Upper lobe of left lung (tissue), 6 donors: ENCODE measurements around the gene TJP3. TPM values are rescaled to one million over a fixed set of nuclear protein-coding genes. Genes with fewer than 3 reads are reported as not detected.
A peak's percentile ranks its signal among the peaks of the same experiment; 100 is the strongest.

Experiments used
- ATAC-seq, 2 donors: fragments of 200-7000 bp; cut with Tn5 transposase; one replicate each; pipeline ENCODE4 v1.9.1; 2022; ENCODE audit warnings: mild to moderate bottlenecking in 2 of 2, moderate library complexity in 2 of 2; ENCODE audit not compliant: low FRiP score in 2 of 2
- DNase-seq, 2 donors: peaks; one replicate each; pipeline ENCODE4 v3.0.0-alpha.2; 2019 to 2020
- H3K27ac ChIP-seq, 4 donors: fragments of 200-600 bp; sonication (generic); one replicate each; pipeline ENCODE4 v1.5.1; 2016 to 2019
- H3K27me3 ChIP-seq, 4 donors: fragments of 200-600 bp; sonication (generic); one replicate each; pipeline ENCODE4 v1.5.1; 2017 to 2019
- H3K36me3 ChIP-seq, 4 donors: fragments of 200-600 bp; sonication (generic); one replicate each; pipeline ENCODE4 v1.5.1; 2016 to 2019
- H3K4me1 ChIP-seq, 4 donors: fragments of 200-600 bp; sonication (generic); one replicate each; pipeline ENCODE4 v1.5.1; 2018 to 2019
- H3K4me3 ChIP-seq, 4 donors: fragments of 200-600 bp; sonication (generic); one replicate each; pipeline ENCODE4 v1.5.1; 2017 to 2019; ENCODE audit warnings: mild to moderate bottlenecking in 2 of 4, moderate library complexity in 1 of 4
- H3K9me3 ChIP-seq, 4 donors: fragments of 200-600 bp; sonication (generic); one replicate each; pipeline ENCODE4 v1.5.1; 2018 to 2019
- EP300 ChIP-seq, 4 donors: sonication (generic); formaldehyde crosslinking; IDR thresholded peaks; one replicate each; pipeline ENCODE4 v1.5.1; 2017; ENCODE audit warnings: antibody characterized with exemption in 4 of 4, control low read depth in 2 of 4
- POLR2A ChIP-seq, 4 donors: fragments of 450-650 bp; IDR thresholded peaks; one replicate each; pipeline ENCODE4 v1.5.1; 2016 to 2017; ENCODE audit warnings: antibody characterized with exemption in 4 of 4, mild to moderate bottlenecking in 2 of 4
- POLR2AphosphoS5 ChIP-seq, 2 donors: sonication (generic); formaldehyde crosslinking; IDR thresholded peaks; one replicate each; pipeline ENCODE4 v1.5.1; 2017; ENCODE audit warnings: antibody characterized with exemption in 2 of 2
- WGBS, 2 donors: methylation state at CpG; one replicate each; pipeline ENCODE4 v1.1.5; 2017 to 2018; 5-methylcytosine and 5-hydroxymethylcytosine counted together
- total RNA-seq, 6 donors: library from RNA; depleted of rRNA in 4 of 6; stranded (reverse); fragments of >200 nt in 4 of 6; gene quantifications; one replicate each; pipeline versions ENCODE4 v1.1.0 to v1.2.1, GENCODE V29; 2016 to 2021
- TF ChIP-seq, protein P1 (sequence below), 6 experiments: fragments of 450-650 bp in 4 of 6; fragments of 200-600 bp in 2 of 6; sonication (generic) in 2 of 6; IDR thresholded peaks; one replicate each; pipeline ENCODE4 v1.5.1; 2016 to 2019; ENCODE audit warnings: antibody characterized with exemption in 6 of 6
- donor health status: DM: no; HTN: no; CAD: no; lungs with moderate emphysema.
- donor health status: DM: no; HTN: yes; CAD: no; lungs with severe emphysema.

TJP3 gene
- total RNA-seq, 6 donors from 2014 or later = 27.2 to 94.3 (median 55.5) TPM

DNA sequence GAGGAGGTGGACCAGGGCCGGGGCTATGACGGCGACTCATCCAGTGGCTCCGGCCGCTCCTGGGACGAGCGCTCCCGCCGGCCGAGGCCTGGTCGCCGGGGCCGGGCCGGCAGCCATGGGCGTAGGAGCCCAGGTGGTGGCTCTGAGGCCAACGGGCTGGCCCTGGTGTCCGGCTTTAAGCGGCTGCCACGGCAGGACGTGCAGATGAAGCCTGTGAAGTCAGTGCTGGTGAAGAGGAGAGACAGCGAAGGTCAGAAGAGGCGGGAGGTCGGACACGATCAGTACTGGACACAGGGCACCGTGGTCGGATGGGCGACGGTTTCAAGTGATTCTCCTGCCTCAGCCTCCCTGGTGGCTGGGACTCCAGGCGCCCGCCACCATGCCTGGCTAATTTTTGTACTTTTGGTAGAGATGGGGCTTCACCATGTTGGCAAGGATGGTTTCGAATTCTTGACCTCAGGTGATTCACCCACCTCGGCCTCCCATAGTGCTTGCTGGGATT lies 22.3 kb downstream of the TJP3 start:
- no peak for TF ChIP-seq EP300 (IDR thresholded peaks at IDR 0.05)
- TF ChIP-seq, protein P1, sequence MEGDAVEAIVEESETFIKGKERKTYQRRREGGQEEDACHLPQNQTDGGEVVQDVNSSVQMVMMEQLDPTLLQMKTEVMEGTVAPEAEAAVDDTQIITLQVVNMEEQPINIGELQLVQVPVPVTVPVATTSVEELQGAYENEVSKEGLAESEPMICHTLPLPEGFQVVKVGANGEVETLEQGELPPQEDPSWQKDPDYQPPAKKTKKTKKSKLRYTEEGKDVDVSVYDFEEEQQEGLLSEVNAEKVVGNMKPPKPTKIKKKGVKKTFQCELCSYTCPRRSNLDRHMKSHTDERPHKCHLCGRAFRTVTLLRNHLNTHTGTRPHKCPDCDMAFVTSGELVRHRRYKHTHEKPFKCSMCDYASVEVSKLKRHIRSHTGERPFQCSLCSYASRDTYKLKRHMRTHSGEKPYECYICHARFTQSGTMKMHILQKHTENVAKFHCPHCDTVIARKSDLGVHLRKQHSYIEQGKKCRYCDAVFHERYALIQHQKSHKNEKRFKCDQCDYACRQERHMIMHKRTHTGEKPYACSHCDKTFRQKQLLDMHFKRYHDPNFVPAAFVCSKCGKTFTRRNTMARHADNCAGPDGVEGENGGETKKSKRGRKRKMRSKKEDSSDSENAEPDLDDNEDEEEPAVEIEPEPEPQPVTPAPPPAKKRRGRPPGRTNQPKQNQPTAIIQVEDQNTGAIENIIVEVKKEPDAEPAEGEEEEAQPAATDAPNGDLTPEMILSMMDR (IDR thresholded peaks at IDR 0.05) = no peak
- no peak for TF ChIP-seq POLR2AphosphoS5 (IDR thresholded peaks at IDR 0.05)
- TF ChIP-seq POLR2A (IDR thresholded peaks at IDR 0.05) = no peak
- Histone ChIP-seq H3K27ac (no peak overlapping the region), H3K27me3 (no peaks in the 10 kb centered on the region), H3K4me1 (peaks cover 0 to 3% (median 0%) of the 10 kb centered on the region in 4 donors), H3K36me3 (peaks cover 0 to 6% (median 1%) of the 10 kb centered on the region in 4 donors), H3K4me3 (no peak overlapping the region), H3K9me3 (peaks cover 0 to 4% (median 0%) of the 10 kb centered on the region in 4 donors)
- ATAC-seq = no peak
- peak in 1 of 2 donors; percentile 79 for DNase-seq
- whole genome bisulfite sequencing, 2 donors = 94% methylated on average over 22 to 28 of the region's 32 CpGs

DNA sequence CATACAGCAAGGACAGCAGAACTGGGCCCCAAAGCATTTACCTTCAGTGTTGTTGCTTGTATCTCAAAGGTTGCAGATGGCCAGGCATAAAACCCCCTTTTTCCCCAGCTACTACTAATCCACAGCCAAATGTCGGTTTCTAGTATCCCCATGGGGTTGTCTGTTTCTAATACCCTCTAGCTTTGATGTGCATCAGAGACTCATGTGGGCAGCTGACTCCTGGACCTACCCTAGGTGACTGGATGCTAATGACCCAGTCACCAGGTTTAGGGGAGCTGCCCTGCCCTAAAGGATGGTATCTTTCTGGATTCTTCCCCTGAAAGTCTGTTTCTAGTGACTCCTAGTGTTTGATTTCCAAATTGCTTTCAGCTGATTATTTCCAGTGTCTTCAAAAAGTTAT lies 23.9 kb downstream of the TJP3 start:
- H3K27ac ChIP-seq = no peak overlapping the region
- no peak overlapping the region for H3K4me3 ChIP-seq
- no peaks in the 10 kb centered on the region for H3K27me3 ChIP-seq
- DNase-seq = no peak
- TF ChIP-seq, protein P1 (IDR thresholded peaks at IDR 0.05) = no peak
- no peak for TF ChIP-seq POLR2A (IDR thresholded peaks at IDR 0.05)
- TF ChIP-seq EP300 (IDR thresholded peaks at IDR 0.05) = no peak
- no peak for TF ChIP-seq POLR2AphosphoS5 (IDR thresholded peaks at IDR 0.05)
- no peak for ATAC-seq
- peaks cover 0 to 4% (median 0%) of the 10 kb centered on the region in 4 donors for H3K9me3 ChIP-seq
- H3K4me1 ChIP-seq = no peaks in the 10 kb centered on the region
- H3K36me3 ChIP-seq = peaks cover 0 to 8% (median 5%) of the 10 kb centered on the region in 4 donors
- WGBS, 2 donors = 94% methylated on average over 1 of the region's 1 CpG; no CpG with 5 or more reads in 1 of the 2 donors

DNA sequence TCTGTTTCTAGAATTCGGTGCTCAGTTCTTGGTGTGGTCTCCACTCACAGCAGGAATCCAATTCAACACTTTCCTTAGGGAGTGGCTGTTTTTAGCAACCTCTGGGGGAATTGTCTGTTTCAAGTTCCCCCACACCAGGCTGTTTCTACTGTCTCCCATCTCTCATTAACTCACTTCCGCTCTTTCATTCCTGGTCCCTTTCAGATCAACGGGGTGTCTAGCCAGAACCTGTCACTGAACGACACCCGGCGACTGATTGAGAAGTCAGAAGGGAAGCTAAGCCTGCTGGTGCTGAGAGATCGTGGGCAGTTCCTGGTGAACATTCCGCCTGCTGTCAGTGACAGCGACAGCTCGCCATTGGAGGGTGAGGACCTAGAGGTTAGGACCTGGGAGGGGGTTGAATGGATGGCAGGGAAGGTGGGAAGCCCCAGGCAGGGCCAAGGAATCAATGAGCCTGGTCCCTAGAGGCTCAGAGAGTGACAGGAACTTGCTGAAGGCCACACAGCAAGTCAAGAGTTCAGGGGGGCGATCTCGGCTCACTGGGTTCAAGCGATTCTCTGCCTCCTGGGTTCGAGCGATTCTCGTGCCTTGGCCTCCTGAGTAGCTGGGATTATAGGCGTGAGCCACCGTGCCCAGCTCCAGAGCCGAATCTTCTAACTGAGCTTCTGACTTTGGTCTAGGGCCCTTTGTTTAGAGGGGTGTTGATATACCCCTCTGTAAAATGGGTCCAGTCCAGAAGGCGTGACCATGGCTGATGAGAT lies 25.5 kb downstream of the TJP3 start:
- no peak for TF ChIP-seq EP300 (IDR thresholded peaks at IDR 0.05)
- TF ChIP-seq, protein P1 (IDR thresholded peaks at IDR 0.05) = no peak
- TF ChIP-seq POLR2AphosphoS5 (IDR thresholded peaks at IDR 0.05) = no peak
- TF ChIP-seq POLR2A (IDR thresholded peaks at IDR 0.05) = no peak
- Histone ChIP-seq H3K27me3 (no peaks in the 10 kb centered on the region), H3K4me1 (no peaks in the 10 kb centered on the region), H3K4me3 (no peak overlapping the region), H3K9me3 (peaks cover 0 to 4% (median 0%) of the 10 kb centered on the region in 4 donors), H3K36me3 (peaks cover 4 to 14% (median 6%) of the 10 kb centered on the region in 4 donors), H3K27ac (no peak overlapping the region)
- 72 to 87% methylated on average over 20 of the region's 20 CpGs for WGBS, 2 donors
- DNase-seq (no peak), ATAC-seq (no peak)

DNA sequence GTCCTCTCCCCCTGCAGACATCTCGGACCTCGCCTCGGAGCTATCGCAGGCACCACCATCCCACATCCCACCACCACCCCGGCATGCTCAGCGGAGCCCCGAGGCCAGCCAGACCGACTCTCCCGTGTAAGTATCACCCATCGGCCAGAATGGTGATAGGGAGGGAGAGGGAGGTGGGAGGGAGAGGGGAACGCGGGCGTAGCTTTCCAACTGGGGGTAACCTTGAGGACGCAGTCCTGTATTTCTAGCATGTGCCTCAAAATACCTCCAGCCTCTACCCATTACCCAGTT lies 26.1 kb downstream of the TJP3 start:
- WGBS, 2 donors = 89 to 90% methylated on average over 14 of the region's 14 CpGs
- TF ChIP-seq POLR2A (IDR thresholded peaks at IDR 0.05) (no peak), EP300 (IDR thresholded peaks at IDR 0.05) (no peak), POLR2AphosphoS5 (IDR thresholded peaks at IDR 0.05) (no peak)
- TF ChIP-seq, protein P1 (IDR thresholded peaks at IDR 0.05) = no peak

More for the DNA sequence above, 26.1 kb downstream of the TJP3 start:
- H3K36me3 ChIP-seq = peaks cover 4 to 14% (median 6%) of the 10 kb centered on the region in 4 donors
- ATAC-seq (no peak), DNase-seq (no peak)
- peaks cover 0 to 1% (median 0%) of the 10 kb centered on the region in 4 donors for H3K9me3 ChIP-seq
- H3K4me3 ChIP-seq = no peak overlapping the region
- H3K4me1 ChIP-seq = no peaks in the 10 kb centered on the region
- H3K27ac ChIP-seq = no peak overlapping the region
- H3K27me3 ChIP-seq = no peaks in the 10 kb centered on the region
